HG02642 (cell line): ENCODE data around the gene PTH1R.
"Not testable (repeated sequence)": the region's sequence is repeated elsewhere in the genome, so short reads cannot be mapped to it uniquely, and the experiment has no call there.

ENCODE experiments used
- ATAC-seq: cut with Tn5 transposase; IDR thresholded peaks from one replicate; pipeline ENCODE4 v1.9.1; 2021; ENCODE audit warnings: mild to moderate bottlenecking; ENCODE audit not compliant: unreplicated experiment, poor library complexity

PTH1R gene

DNA sequence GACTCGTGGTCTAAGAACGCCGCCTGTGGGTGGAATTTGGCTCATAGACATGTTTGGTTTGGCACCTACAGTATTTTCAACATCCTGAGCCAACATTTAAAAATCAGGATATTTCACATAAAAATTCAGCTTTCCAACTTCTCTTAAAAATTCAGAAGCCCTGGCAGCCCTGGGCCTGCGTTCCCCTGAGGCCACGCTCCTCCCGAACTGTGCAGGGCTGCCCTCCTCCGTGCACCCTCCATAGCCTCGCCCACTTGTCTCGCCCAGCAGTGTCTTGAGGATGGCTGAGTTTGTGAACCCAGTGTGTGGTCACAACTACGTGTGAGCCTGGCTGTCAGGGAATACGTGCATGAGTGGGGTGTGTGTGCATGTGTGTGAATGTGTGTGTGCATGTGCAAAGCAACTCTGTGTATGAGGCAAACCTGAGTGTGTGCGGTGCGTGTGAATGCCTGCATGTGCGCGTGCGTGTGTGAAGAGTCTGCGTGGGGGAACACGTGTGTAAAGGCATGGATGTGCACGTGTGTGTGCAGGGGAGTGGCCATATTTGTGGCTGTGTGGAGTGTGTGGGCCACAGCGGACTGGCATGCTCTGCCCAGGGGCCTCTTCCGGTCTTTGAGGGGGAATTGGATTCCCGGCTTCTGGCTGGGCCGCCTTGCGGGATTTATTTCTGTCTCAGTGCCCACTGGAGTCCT is 30.9 kb downstream of the PTH1R start:
- no peak for ATAC-seq

DNA sequence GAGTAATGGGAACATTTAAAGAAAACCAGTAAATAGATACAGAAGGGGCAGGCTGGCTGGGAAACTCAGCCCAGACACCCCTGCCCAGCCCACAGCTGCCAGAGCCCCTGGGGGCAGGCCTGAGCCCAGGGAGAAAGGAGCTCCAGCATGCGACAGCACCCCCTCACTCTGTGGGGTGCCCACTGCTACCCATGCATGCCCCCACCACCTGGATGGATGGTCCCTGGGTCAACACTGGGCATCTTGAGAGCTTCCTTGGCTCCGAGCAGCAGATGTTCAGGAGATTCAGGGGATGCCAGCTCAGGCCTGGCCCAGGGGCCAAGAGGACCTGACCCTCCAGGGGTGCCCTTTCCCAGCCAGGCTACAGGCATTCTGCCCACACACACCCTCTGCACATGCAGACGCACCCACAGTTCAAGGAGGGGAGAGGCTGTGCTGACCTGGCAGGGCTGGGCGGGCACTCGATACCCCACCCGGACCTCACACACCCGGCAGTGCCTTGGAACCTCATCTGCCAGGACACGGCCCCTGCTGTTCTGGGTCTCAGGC is 31.5 kb downstream of the PTH1R start:
- ATAC-seq: peak; percentile 9

DNA sequence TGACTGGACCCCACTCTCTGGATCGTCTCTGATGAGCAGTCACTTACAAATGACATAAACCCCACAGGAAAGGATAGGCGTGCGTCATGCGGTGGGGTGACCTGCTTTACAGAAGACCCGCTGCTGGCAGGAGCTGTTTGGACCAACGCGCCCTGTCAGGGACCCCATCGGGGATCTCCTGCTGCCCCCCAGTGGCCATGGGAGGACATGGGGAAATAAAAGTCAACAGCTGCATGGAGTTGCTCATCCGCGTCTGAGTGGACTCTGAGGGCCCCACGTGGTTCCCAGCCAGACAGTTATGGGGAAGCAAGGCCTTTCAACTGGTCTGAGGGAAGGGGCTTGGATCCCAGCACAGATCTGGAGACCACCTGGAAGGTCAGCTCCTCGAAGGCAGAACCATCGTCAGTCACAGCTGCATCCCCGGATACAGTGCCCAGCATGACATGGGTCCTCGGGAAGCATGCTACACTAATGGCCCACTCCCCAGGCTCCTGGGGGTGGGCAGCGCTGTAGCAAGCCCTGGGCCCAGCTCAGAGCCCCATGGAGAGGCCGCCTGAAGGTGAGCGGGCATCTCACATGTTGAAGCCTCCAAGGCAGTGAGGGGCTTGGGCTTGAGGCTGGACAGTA is 32.1 kb downstream of the PTH1R start:
- ATAC-seq: peak; percentile 51

DNA sequence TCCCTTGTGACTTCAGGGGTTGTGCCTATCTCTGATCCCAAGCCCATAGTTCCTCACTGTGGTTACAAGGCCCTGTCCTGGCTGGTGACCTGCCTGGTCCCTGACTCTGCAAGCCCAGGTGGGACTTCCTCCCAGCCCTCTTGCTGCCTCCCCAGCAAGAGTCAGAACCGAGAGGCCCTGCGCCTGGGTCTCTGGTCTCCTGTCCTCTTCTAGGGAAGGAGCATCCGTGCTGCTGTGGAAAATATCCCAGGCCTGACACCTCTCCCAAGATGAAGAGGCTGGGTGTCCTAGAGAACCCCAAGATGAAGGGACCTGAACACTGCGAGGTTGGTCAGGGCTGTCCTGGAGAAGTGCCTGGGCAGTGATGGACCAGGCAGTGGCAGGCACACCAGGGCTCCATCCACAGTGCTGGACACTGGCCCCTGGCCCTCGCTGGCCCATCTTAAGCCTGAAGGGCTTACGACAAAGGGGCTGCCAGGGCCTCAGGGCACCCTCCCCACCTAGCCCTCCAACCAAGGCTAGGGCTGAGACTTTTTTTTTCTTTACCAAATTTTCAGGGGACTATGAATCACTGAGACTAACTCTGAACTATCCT is 32.7 kb downstream of the PTH1R start:
- no peak for ATAC-seq

DNA sequence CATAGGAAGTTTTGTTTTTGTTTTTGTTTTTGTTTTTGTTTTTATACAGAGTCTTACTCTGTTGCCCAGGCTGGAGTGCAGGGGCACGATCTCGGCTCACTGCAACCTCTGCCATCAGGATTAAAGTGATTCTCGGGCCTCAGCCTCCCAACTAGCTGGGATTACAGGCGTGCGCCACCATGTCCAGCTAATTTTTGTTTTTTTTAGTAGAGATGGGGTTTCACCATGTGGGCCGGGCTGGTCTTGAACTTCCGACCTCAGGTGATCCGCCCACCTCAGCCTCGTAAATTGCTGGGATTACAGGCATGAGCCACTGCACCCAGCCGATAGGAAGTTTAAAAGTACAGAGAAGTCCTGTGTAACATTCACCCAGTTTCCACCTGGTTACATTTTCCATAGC is 33.4 kb downstream of the PTH1R start:
- not testable (repeated sequence) for ATAC-seq

DNA sequence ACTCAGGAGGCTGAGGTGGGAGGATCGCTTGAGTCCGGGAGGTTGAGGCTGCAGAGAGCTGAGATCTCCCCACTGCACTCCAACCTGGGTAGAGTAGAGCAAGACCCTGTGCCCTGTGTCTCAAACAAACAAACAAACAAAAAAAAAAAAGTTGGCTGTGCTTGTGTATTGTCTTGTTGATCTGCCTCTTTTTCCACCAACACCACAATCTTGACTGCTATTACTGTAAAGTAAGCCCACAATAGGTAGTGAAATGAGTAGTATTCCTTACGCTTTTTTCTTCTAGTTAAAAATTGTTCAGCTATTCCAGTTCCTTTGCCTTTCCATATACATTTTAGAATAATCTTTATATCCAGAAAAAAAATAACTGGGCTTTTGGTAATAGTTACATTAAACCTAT is 35.5 kb downstream of the PTH1R start:
- no peak for ATAC-seq

DNA sequence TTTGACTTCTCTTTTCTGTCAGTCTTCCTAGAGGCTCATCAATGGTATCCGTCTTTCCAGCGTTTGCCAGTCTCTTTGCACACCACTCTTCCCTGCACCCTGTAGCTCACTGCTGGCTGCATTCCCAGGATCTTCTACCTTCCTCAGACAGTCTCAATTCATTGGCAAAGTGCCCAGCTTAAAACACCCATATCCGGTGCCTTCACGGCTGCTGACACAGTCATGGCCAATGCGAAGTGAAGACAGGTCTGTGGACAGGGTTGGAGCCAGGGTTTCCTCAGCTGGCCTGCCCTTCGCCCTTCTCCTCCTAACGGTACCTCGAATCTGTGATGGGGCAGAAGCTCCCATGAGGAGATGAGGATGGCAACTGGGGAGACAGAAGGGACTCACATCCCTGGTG is 36.1 kb downstream of the PTH1R start:
- ATAC-seq: no peak

DNA sequence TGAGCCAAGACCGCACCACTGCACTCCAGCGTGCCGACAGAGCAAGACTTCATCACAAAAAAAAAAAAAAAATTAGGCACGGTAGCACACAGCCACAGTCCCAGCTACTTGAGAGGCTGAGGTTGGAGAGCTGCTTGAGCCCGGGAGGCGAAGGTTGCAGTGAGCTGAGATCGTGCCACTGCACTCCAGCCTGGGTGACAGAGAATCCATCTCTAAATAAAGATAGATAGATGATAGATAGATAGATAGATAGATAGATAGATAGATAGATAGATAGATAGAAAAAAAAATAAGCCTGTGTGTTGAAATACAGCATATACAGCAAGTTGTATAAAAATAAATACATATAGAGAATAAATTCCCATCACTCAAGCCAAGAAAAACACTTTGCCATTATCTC is 37.3 kb downstream of the PTH1R start:
- no peak for ATAC-seq

DNA sequence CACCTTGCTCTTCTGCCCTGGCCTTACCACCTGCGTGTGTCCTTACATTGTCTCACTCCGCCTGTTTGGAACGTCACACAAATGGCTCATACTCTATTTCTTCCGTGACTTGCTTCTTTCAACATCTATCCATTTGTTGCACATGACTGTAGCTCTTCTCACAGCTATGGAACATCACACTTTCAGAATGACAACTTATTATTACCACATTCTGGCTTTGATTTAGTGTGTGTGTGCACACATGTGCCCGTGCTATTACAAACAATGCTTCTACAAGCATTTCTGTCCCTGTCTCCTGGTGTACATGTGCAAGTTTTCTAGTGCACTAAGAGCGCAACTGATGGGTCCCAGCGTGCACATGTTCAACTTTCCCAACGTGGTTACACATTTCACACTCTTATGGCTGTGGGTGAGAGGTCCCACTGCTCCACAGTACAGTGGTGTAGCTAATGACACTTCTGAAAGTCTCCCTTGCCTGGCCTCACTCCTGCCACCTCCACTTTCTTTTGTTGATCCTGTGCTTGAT is 37.8 kb downstream of the PTH1R start:
- ATAC-seq: no peak

DNA sequence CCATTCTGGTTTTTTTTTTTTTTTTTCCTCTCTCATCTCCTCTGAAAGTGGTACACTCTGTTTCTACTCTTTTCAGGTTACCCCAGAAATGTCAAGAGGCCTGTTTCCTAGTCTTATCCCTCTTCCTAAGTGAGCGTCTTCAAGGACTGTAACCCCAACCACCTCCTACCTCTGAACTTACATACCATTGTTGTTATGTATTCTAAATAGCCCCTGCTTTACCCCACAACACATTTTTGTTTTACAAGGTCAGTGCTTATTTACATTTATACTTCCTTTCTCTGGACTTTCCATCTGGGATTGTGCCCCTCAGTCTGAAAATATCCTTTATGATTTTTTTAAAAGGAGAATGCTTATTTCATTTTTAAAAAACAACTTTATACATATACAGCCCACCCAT is 38.8 kb downstream of the PTH1R start:
- no peak for ATAC-seq

DNA sequence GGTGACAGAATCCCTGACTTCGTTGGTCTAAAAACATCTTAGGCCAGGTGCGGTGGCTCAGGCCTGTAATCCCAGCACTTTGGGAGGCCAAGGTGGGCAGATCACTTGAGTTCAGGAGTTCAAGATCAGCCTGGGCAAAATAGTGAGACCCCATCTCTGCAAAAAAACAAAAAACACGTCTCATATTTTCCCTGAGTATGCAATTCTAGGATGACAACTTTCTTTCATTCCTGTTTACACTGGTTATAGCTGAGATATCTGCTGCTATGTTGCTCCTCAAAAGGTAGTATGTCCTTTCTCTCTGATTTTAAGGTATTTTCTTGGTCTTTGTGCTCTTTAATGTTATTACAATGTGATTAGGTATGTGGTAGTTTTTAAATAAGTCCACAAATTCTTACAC is 39.3 kb downstream of the PTH1R start:
- ATAC-seq: no peak

DNA sequence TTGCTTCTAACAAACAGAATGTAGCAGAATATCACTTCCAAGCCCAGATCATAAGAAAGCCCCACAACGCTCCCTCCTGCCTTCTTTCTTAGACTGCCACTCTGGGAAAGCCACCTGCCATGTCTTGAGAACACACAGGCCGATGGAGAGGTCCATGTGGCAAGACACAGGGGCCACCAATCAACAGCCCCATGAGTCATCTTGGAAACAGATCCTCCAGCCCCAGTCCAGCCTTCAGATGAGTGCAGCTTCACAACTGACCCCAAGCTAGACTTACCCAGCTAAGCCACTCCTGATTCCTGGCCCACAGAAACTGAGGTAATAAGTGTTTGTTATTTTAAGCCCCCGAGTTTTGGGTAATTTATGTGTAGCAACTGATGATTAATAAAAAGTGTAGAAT is 39.7 kb downstream of the PTH1R start:
- ATAC-seq: no peak

DNA sequence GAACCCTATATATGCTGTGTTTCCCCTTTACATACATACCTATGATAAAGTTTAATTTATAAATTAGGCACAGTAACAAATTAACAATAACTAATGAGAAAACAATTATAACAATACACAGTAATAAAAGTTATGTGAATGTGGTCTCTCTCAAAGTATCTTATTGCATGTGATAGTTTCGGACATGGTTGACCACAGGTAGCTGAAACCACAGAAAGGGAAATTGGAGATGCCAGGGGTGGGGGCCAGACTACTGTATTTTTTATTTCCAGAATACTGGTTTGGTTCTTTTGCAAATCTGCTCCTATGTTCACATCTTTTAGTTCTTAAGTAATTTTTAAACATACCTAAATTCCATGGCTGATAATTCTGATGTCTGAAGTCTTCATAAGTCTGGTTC is 40.7 kb downstream of the PTH1R start:
- no peak for ATAC-seq

DNA sequence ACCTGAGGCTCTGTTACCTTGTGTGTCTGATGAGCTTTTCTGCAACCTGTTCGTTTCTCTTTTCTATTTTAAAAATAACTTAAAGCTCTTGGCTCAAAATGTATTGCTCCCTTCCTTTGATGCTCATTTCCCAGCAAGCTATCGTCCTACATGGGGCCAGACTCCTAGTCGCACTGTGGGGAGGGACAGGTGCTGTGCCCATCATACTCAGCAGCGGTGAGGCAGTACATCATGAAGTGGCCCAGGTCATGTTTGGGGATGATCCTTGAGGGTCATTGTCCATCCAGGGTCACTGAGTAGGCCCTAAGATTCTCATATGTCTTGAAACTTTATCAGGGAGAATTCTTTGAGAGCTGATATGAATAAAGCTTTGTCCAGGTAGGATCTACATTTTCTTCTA is 41.1 kb downstream of the PTH1R start:
- ATAC-seq: no peak

DNA sequence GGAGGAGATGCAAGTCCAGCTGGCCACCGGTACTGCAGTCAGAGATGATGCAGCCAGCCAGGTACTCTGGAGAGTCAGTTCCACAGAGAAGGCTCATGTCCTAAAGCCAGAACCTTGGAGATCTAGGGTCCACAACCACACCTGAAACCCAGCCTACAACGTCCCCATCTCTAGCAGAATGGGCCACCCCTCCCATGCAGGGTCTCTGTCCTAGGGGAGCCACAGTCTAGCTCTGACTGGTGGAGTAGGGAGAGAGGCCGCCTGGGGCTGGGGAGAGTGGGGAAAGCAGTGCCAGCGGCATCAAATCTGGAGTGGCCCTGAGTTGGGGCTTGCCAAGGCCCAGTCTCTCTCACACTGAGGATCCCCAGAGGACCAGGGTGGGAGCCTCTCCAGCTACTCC is 43.5 kb downstream of the PTH1R start:
- ATAC-seq: no peak

DNA sequence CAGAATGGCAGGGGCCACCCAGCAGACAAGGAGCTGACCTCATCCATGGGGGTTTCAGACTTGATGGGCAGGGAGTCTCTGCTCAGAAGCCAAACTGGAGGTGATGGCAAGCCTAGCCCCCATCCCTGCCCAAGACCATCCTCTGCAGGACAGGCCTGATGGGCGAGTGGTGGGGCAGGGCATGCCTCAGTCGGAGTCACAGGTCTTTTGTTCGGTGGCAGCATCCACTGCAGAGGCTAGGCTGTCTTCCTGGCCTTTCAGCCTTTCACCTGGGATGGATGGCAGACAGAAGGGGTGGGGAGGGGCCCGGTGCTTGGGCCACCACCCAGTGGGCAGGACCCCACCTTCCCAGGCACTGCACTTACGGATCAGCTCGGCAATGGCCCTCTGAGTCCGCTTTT is 44.4 kb downstream of the PTH1R start:
- ATAC-seq: no peak

DNA sequence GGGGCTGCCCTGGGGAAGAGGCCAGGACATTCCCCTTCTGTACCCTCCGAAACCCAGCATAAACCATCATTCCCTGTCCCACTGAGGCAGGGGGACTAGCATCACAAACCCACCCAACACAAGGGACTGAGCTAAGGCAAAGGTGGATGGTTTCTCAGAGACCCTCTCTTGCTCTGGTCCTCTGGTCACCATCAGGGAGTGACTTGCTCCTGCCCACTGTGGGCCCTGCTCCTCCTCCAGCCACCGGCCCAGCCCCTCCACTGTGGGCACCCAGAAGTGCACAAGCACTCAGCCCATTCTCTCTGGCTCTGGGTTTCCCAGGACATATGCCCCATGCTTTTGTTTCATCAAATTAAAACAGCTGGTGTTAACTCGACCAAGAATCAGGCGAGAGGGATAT is 44.9 kb downstream of the PTH1R start:
- no peak for ATAC-seq

DNA sequence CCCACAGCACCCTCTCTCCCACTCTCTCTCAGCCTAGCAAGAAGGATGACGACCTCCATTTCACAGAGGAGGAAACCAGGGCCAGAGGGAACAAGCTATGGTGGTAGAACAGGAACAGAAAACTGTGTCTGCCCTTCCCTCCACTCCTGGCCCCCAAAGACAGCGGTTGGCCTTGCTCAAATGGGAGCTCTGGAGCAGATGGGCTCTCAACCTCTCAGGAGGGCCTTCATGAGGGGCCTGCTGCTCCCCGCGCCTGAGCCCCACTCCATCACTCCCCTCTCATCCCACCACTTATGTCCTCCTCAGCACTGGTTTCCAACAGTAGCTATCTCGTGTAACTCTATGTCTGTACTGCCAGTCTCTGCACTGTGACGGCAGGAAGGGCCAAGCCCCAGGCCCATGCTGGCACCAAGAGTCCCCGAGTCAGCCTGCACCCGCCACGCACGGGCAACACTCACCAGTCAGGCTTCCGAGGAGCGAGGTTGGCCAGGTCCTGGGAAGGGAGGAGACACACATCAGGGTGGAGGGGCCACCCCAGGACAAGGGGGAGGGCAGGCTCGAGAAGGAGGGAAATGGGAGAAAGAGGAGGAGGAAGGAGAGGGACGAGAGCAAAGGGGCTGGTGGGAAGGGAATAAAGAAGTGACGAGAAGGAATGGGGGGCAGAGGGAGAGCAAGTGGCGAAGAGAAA is 45.5 kb downstream of the PTH1R start:
- ATAC-seq: no peak

DNA sequence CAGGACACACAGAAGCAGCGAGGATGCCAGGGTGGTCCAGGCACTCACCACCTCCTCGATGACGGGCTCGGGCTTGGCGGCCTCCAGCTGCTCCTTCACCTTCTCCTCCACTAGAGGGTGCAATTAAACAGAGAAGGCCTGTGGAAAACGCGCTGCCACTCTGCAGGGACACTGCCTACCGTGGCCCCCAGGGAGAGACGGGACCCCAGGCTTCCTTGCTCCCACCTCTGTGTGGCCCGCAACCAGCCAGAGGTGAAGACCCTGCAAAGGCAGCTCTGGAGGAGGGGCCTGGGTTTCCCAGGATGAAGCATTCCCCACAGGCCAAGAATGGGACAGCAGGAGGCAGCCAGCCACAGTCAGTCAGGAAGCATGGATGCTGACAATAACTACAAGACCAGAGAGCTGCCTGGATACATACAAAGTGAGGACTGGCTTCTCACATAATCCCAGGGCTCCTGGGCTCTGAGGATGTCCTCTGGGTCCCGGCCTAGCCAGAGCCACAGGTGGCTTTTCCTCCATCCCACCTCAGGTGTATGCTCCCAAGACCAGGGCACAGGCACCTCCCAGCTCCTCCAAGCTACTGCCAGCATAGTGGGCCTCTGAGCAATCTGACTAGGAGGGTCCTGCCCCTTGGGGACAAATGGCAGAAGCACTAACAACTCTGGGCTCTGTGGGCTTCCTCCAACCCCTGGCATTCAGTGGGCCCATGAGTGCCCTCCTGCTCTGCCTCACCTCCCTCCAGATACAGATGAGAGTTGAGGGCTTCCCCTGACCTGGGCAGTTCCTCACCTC is 46.2 kb downstream of the PTH1R start:
- no peak for ATAC-seq

DNA sequence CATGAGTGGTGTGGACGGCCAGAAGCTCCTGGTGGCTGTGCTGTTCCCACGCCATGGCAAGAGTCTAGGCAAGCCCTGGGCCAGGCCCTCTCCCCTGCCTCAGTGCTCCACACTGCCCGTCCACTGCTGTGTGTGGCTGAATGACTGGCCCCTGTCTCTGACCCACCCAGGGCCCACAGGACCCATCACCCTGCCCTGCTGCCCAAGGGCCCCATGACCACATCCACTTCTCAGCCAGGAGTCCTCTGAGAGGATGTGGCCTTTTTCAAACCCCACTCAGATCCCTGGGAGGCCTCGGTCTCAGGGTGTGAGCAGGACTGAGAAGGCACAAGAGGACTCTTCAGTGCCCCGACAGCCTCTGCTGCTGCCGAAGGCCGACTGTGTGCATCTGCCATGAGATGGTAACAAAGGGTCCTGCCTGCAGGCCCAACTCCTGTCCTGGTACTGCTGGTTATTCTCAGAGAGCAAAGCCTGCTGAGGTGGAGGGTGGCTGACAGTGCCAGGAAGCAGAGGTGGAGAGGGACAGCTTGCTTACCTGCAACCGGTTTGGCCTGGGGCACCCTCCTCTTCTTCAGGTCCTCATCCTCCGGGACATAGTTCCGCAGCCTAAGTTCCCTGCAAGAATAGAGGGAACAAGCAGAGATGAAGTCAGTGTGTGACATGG is 47.5 kb downstream of the PTH1R start:
- no peak for ATAC-seq
